ENCODE measurements around the gene DNAJC28. TPM values are rescaled to one million over a fixed set of nuclear protein-coding genes. Genes with fewer than 3 reads are reported as not detected.
A peak's percentile ranks its signal among the peaks of the same experiment; 100 is the strongest.

DNAJC28 gene
- total and polyA plus RNA-seq, 9 of the 15 experiments (the other 6 are each of a cell fraction or from before 2014, with no cell fraction given), result 0.68 to 2.5 (median 1.1) TPM

GRCh38 chr21:33479679-33480480 lies 11.6 kb downstream of the DNAJC28 start, which contains the start of gene TMEM50B (continued):
- TF ChIP-seq MYNN (IDR thresholded peaks at IDR 0.05), result 0 out of 2 replicates have a peak, but pooled peaks have one; percentile 69
- TF ChIP-seq MYNN (CRISPR knock-in tag; IDR thresholded peaks at IDR 0.05), result no peak
- peak; percentile 62 for TF ChIP-seq SOX6 (IDR thresholded peaks at IDR 0.05)
- no peak for TF ChIP-seq RNF219 (CRISPR knock-in tag; IDR thresholded peaks at IDR 0.05)
- no peak for TF ChIP-seq NUFIP1 (IDR thresholded peaks at IDR 0.05; ENCODE audit: partially characterized antibody)
- no peak for TF ChIP-seq ZNF41 (CRISPR knock-in tag; conservative IDR thresholded peaks at IDR 0.05)
- no peak for TF ChIP-seq CBX2 (IDR thresholded peaks at IDR 0.05; ENCODE audit: insufficient read depth, low read length, poor library complexity, severe bottlenecking)
- peak; percentile 71 for TF ChIP-seq ZBTB2 (IDR thresholded peaks at IDR 0.05)
- TF ChIP-seq ZNF175 (CRISPR knock-in tag; IDR thresholded peaks at IDR 0.05; ENCODE audit: low read depth), result no peak; the same call in 1 of the 2 replicates
- peak; percentile 50; the same call in 1 of the 2 replicates for TF ChIP-seq EHMT2 (IDR thresholded peaks at IDR 0.05)
- no peak for TF ChIP-seq CBX8 (IDR thresholded peaks at IDR 0.05; ENCODE audit: borderline replicate concordance, extremely low read depth, low read depth, low read length, poor library complexity, severe bottlenecking)
- 0 out of 2 replicates have a peak, but pooled peaks have one; percentile 27 for TF ChIP-seq NCOA6 (IDR thresholded peaks at IDR 0.05)
- TF ChIP-seq LEF1 (IDR thresholded peaks at IDR 0.05), result 0 out of 2 replicates have a peak, but pooled peaks have one; percentile 14
- no peak for TF ChIP-seq PKNOX1 (IDR thresholded peaks at IDR 0.05)
- TF ChIP-seq KAT2B (IDR thresholded peaks at IDR 0.05; ENCODE audit: low read depth, low read length), result peak; percentile 50
- TF ChIP-seq RBM25 (IDR thresholded peaks at IDR 0.05; ENCODE audit: low read depth, low read length, severe bottlenecking), result peak; percentile 79
- TF ChIP-seq CREB3 (tag; conservative IDR thresholded peaks at IDR 0.05; ENCODE audit: low read depth), result no peak
- no peak for TF ChIP-seq BCOR (IDR thresholded peaks at IDR 0.05)
- no peak; the same call in 1 of the 2 replicates for TF ChIP-seq ZNF384 (IDR thresholded peaks at IDR 0.05; ENCODE audit: low read depth, low read length)
- TF ChIP-seq PHTF2 (CRISPR knock-in tag; IDR thresholded peaks at IDR 0.05), result no peak
- TF ChIP-seq ZNF699 (CRISPR knock-in tag; IDR thresholded peaks at IDR 0.05; ENCODE audit: insufficient replicate concordance), result no peak
- TF ChIP-seq ZNF12 (CRISPR knock-in tag; IDR thresholded peaks at IDR 0.05), result peak; percentile 96
- TF ChIP-seq BMI1 (IDR thresholded peaks at IDR 0.05; ENCODE audit: low read length), result no peak
- TF ChIP-seq WHSC1 (IDR thresholded peaks at IDR 0.05; ENCODE audit: low read length), result no peak
- no peak for TF ChIP-seq ZNF77 (CRISPR knock-in tag; IDR thresholded peaks at IDR 0.05)

Measured in K562 (cell line).